Measurements from ENCODE around the gene BBS1. TPM values are rescaled to one million over a fixed set of nuclear protein-coding genes. Genes with fewer than 3 reads are reported as not detected.
"Not testable (repeated sequence)": the region's sequence is repeated elsewhere in the genome, so short reads cannot be mapped to it uniquely, and the experiment has no call there.

The BBS1 gene
- total RNA-seq, 1 experiment from 2014 or later: 42.5 TPM

GRCh38 chr11:66505276-66505816 lies 5.1 kb upstream of the BBS1 start:
- in situ Hi-C loops (cut with HindIII; ENCODE audit: low sequenced_read_pairs): no loop called here
- DNase-seq (ENCODE audit: low spot score): no peak

- in situ Hi-C loops (cut with HindIII; ENCODE audit: low sequenced_read_pairs): no loop called here
- DNase-seq (ENCODE audit: low spot score): no peak
Measured at GRCh38 chr11:66509131-66509561, 1.3 kb upstream of the BBS1 start.

- no peak for DNase-seq (ENCODE audit: low spot score)
- in situ Hi-C loops (cut with HindIII; ENCODE audit: low sequenced_read_pairs): no loop called here
Measured at GRCh38 chr11:66510990-66511339, 530 bp downstream of the BBS1 start.

GRCh38 chr11:66523611-66524010 lies 13.2 kb downstream of the BBS1 start:
- no peak for DNase-seq (ENCODE audit: low spot score)
- in situ Hi-C loops (cut with HindIII; ENCODE audit: low sequenced_read_pairs): no loop called here

GRCh38 chr11:66524304-66525040 lies 14.0 kb downstream of the BBS1 start:
- in situ Hi-C loops (cut with HindIII; ENCODE audit: low sequenced_read_pairs): no loop called here

GRCh38 chr11:66529069-66529468 lies 18.6 kb downstream of the BBS1 start:
- in situ Hi-C loops (cut with HindIII; ENCODE audit: low sequenced_read_pairs): no loop called here
- no peak for DNase-seq (ENCODE audit: low spot score)

More at GRCh38 chr11:66524304-66525040, 14.0 kb downstream of the BBS1 start:
- DNase-seq (ENCODE audit: low spot score): no peak

GRCh38 chr11:66529655-66530054 lies 19.2 kb downstream of the BBS1 start:
- in situ Hi-C loops (cut with HindIII; ENCODE audit: low sequenced_read_pairs): no loop called here
- DNase-seq (ENCODE audit: low spot score): no peak

- in situ Hi-C loops (cut with HindIII; ENCODE audit: low sequenced_read_pairs): no loop called here
- DNase-seq (ENCODE audit: low spot score): no peak
Measured at GRCh38 chr11:66530927-66531709, 20.7 kb downstream of the BBS1 start.

GRCh38 chr11:66531841-66532240 lies 21.4 kb downstream of the BBS1 start:
- no peak for DNase-seq (ENCODE audit: low spot score)
- in situ Hi-C loops (cut with HindIII; ENCODE audit: low sequenced_read_pairs): no loop called here

- DNase-seq (ENCODE audit: low spot score): no peak
- in situ Hi-C loops (cut with HindIII; ENCODE audit: low sequenced_read_pairs): no loop called here
Measured at GRCh38 chr11:66532784-66533183, 22.3 kb downstream of the BBS1 start.

- no peak for DNase-seq (ENCODE audit: low spot score)
- in situ Hi-C loops (cut with HindIII; ENCODE audit: low sequenced_read_pairs): no loop called here
Measured at GRCh38 chr11:66539170-66539869, 28.9 kb downstream of the BBS1 start.

- in situ Hi-C loops (cut with HindIII; ENCODE audit: low sequenced_read_pairs): no loop called here
- DNase-seq (ENCODE audit: low spot score): no peak
Measured at GRCh38 chr11:66539870-66540213, 29.4 kb downstream of the BBS1 start.

GRCh38 chr11:66540598-66540997 lies 30.2 kb downstream of the BBS1 start:
- in situ Hi-C loops (cut with HindIII; ENCODE audit: low sequenced_read_pairs); DNase-seq (ENCODE audit: low spot score): not testable (repeated sequence)

GRCh38 chr11:66541892-66542291 lies 31.5 kb downstream of the BBS1 start:
- in situ Hi-C loops (cut with HindIII; ENCODE audit: low sequenced_read_pairs): no loop called here
- DNase-seq (ENCODE audit: low spot score): no peak

- in situ Hi-C loops (cut with HindIII; ENCODE audit: low sequenced_read_pairs): no loop called here
- no peak for DNase-seq (ENCODE audit: low spot score)
Measured at GRCh38 chr11:66542362-66542761, 31.9 kb downstream of the BBS1 start.

GRCh38 chr11:66543263-66544107 lies 33.0 kb downstream of the BBS1 start:
- in situ Hi-C loops (cut with HindIII; ENCODE audit: low sequenced_read_pairs): no loop called here
- peak; percentile 39 for DNase-seq (ENCODE audit: low spot score)

- in situ Hi-C loops (cut with HindIII; ENCODE audit: low sequenced_read_pairs); DNase-seq (ENCODE audit: low spot score): not testable (repeated sequence)
Measured at GRCh38 chr11:66544952-66545351, 34.5 kb downstream of the BBS1 start.

- peak; percentile 97 for DNase-seq (ENCODE audit: low spot score)
- in situ Hi-C loops (cut with HindIII; ENCODE audit: low sequenced_read_pairs): no loop called here
Measured at GRCh38 chr11:66545701-66546367, 35.4 kb downstream of the BBS1 start, which contains the start of gene ZDHHC24. Gene ZDHHC24, minus strand, starts transcription at chr11:66546048. Its CDS starts 45 bp downstream, at chr11:66546003.
